GM20431 (cell line): ENCODE results near the gene HECTD4.

Source experiments
- in situ Hi-C: fragments of 300-500 bp; cut with MseI, MboI; formaldehyde crosslinking; loops from one replicate; pipeline ENCODE4 v1.15.0; 2020; ENCODE audit warnings: low sequenced_read_pairs; ENCODE audit not compliant: unreplicated experiment

The HECTD4 gene

DNA sequence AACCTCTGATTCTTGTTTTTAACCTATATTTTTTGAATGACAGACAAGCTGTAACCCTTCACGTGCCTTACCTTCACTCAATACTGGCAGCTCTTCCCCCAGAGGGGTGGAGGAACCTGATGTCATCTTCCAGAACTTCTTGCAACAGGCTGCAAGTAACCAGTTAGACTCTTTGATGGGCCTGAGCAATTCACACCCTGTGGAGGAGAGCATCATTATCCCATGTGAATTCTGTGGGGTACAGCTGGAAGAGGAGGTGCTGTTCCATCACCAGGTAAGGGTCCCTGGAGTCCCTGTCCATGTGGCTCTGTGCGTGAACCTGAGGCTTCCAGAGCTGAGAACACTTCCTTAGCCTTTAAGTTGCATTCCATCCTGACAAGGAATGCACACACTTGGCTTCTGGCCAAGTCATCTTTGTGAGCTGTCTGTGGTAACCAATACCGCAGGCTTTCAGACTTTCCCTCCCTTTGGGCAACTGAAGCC lies 234.2 kb downstream of the HECTD4 start:
- in situ Hi-C loops = no loop called here

DNA sequence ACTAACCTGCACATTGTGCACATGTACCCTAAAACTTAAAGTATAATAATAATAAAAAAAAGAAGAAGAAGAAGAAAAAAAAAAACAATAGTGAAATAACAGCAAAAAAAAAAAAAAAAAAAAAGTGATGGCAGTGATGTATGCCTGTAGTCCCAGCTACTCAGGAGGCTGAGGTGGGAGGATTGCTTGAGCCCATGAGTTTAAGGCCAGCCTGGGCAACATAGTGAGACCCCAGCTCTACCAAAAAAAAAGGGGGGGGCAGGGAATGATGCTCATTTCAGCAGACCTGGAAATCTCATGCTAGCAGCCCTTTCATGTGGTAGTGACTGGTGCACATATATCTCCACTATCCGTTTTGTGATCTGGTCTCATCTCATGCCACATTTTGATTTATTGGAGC lies 236.1 kb downstream of the HECTD4 start:
- in situ Hi-C loops = no loop called here

DNA sequence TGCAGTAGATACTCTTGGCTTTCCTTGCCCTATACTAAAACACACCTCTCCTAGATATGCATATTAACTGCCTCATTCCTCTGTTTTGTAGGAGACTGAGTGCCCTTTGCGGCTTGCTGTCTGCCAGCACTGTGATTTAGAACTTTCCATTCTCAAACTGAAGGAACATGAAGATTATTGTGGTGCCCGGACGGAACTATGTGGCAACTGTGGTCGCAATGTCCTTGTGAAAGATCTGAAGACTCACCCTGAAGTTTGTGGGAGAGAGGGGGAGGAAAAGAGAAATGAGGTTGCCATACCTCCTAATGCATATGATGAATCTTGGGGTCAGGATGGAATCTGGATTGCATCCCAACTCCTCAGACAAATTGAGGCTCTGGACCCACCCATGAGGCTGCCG lies 241.5 kb downstream of the HECTD4 start:
- in situ Hi-C loops = no loop called here

DNA sequence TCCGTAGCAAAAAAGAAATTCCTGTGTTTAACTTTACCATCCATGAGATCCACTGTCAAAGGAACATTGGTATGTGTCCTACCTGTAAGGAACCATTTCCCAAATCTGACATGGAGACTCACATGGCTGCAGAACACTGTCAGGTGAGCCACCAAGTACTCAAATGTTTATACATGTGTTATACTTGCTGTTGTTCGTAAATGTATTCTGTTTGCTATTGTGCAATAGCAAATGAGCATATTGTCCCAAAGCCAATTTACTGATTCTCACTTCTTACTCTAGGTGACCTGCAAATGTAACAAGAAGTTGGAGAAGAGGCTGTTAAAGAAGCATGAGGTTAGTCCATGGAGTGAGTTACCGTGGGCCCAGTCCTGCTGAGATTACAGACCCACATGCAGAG lies 247.5 kb downstream of the HECTD4 start:
- in situ Hi-C loops = no loop called here

DNA sequence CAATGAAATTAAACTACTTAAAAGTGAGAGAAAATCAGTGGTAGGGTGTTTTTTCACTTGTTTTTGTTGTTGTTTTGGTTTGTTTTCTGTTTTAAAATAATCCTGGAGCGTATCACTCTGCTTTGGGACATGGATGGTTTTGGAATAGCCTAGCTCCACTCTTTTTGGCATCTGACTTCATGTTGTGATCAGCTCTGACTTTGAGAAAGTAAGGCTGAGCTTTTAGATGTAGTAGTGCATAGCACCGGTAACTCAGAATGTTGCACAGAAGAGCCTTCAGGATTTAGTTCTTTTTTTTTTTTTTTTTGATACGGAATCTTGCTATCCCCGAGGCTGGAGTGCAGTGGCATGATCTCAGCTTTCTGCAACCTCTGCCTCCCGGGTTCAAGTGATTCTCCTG lies 248.8 kb downstream of the HECTD4 start:
- in situ Hi-C loops = no loop called here

DNA sequence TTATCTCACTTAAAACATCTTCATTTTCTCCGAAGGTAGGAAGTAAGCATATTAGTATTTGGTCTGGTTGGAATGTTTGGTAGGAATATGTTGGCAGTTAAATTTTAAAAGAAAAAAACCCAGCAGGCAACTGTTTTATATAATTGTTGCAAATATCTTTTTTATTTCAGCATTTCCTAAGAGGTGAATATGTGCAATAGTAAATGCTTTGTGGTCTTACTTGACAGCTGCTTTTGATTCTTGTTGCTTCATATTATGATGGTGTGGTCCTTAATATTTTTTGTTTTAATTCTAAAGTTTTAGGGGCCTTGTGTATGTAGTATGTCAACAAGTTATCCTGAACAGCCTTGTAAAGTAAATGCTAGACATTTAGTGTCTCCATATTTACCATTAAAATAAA lies 250.5 kb downstream of the HECTD4 start:
- in situ Hi-C loops = no loop called here

DNA sequence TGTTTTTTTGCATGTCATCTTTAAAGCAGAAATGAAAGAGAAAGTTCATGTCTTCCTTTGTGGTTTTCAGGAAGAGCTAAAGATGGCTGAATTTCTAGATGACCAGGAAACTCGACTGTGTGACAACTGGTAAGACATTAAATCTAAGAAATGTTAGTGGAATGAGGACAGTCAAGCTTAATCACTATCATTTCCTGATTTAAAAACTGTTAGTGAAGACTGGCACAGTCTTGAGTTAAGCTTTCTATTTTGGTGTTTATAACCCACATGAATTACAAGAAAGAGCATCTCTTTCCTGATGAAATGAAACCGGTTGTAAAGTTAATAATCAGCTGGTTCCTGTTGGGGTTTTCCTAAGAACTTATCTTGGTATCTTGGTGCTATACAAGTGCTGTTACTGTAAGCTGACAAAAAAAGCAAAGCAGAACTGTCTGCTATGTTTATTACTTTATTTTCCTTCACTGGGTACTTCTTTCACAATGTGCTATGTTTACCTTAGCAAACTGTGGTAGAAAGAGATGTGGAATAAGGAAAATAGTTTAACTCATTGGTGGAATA lies 251.7 kb downstream of the HECTD4 start:
- in situ Hi-C loops = no loop called here

DNA sequence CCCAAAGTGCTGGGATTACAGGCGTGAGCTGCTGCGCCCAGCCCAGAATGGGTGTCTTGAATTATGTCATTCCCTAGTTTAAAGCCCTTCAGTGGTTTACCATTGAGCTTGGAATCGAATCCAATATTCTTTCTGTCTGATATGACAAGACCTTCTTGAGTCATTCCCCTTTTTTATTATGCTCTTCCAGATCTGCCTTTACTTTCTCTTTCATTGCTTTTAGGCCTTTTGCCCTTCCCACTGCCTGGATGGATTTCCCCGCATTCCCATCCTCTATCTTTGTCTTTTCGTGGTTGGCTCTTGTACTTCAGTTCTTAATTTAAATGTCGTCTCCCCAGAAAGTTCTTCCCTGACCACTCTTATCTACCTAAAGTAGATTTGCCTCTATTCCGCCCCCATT lies 255.3 kb downstream of the HECTD4 start:
- in situ Hi-C loops = no loop called here

DNA sequence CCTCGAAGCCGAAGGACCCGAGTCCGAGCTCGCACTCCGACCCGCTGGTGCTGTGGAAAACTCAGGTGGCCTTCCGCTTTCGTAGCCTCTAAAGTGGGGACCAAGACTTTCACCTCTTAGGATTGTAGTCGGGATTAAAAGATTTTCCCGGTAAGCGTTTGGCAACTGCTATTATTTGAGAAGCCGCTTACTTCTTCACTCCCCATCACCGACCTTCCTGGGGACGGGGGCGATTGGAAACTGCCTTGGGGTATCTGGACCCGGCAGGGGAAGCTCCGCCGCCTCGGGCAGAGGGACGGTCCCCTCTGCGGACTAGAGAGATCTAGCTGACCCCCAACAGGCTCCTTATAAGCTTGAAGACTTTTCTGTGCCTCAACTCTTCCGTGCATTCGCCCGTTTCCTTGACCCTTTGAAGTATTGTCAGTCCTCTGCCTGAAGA lies 256.2 kb downstream of the HECTD4 start:
- in situ Hi-C loops = no loop called here

DNA sequence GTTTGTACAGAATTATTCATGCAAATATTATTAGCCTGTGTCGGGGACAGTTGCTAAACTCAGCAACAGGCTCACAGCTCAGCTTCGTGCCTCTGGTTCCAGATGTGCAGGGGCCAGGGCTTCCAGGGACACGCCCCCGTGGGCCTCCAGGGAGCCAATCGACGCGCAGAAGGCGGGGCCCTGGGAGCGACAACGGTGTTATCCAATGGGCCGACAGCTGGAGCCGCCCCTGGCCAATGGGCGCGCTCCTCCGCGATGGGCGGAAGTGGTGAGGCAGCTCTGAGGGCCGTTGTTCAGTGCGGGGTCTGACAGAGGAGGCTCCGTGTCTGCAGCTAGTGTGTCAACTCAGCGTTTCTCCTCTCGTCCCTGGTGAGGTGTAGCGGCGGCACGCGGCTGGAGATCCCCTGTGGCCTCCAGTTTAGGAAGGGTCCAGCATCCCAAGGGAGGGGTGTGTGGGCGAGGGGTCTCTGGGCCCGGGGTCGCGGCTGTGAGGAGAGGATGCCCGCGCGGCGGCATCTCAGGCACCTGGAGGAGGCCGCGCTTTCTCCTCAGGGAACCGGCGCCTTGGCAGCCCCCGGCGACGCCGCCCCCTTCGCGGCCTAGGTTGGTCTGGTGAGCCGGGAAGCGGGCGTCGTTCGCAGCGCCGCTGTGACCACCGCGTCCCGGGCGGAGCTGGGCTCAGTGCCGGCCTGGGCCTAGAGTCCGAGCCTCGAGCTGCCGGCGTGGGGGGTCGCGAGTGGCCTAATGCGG lies 256.8 kb downstream of the HECTD4 start, which contains the start of gene TRAFD1:
Gene TRAFD1 (plus strand): TSS at position 311 of the 750 bp plus-strand sequence. CDS start 4,963 bp downstream, outside the sequence.
- in situ Hi-C loops = no loop called here

DNA sequence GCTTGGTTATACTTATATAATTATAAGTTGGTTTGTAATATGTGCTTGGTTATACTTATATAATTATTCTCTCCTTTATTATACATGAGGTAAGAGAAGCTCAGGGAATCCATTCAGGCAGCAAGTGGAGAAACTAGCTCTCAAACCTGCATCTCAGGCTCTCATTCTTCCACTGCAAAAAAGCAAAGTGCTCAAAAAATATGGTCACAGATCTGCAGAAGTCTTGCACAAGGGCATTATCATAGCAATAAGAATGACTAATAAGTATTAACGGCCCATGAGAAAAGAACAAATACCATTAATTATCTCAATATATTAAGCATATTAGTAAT lies 257.3 kb downstream of the HECTD4 start:
- in situ Hi-C loops = no loop called here

DNA sequence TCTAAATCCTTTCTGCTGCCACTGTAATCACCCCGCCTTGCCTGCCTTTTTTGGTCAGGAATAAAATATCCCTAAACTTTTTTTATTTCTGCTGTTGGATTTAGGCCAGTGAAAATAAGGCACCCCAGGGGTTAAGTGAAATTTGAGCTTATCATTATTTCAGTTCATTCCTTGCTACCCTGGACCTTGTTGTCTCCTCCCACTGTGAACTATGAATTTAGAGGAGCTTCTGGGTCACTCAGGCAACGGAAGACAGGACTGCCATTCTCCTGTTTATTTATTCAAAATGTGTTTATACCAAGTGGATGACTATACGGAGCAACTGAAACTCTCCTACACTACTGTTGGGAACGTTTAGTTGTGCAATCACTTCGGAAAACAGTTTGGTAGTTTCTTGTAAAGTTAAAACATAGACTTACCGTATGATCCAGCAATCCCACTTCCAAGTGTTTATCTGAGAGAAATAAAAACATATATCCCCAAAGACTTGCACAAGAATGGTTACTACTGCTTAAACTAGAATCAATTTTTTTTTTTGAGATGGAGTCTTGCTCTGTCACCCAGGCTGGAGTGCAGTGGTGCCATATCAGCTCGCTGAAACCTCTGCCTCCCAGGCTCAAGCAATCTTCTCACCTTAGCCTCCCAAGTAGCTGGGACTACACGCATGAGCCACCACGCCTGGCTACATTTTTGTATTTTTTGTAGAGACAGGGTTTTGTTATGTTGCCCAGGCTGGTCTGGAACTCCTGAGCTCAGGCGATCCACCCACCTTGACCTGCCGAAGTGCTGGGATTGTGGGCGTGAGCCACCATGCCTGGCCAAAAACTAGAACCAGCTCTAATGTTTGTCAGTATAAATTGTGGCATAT lies 259.2 kb downstream of the HECTD4 start:
- in situ Hi-C loops = no loop called here

DNA sequence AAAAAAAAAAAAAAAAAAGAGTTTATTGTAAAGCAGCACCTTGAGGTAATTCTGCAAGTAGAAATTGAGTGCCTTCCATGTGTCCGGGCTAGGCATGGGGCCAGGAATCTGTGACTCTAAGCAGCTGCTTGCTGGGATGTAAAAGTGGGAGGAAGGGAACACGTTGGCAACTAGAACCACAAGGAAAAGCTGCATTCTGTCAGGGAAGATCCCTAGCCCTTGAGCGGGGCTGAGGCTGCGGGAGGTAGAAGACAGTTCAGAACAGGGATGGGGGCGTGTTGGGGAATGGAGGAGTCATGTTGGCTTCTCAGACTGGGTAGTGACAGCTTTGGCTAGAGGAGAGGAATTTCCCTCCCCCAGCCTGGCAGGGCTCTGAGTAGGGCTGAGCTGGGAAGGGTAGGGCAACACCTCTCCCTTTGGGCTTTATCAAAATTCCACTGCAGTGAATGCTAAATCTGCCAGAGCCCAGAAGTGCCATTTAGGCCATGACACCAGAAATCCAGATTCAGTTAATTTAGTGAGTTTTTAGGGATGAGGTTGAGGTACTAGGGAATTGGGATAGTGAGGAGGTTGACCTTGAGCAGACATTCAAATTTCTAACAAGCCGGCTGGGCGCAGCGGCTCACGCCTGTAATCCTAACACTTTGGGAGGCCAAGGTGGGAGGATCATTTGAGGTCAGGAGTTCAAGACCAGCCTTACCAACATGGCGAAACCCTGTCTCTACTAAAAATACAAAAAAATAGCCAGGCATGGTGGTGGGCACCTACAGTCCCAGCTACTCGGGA lies 260.3 kb downstream of the HECTD4 start:
- in situ Hi-C loops = no loop called here

DNA sequence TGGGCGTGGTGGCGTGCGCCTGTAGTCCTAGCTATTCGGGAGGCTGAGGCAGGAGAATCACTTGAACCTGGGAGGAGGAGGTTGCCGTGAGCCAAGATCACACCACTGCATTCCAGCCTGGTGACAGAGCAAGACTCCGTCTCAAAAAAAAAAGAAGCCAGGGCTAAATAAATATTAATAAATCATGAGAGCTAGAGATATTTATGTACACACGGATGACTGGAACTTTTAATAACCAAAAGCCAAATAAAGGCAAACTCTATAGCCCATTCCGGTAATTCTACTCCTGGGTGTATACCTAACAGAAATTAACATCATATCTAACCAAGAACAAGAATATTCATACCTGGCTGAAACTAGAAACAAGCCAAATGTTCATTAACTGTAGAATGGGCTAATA lies 264.5 kb downstream of the HECTD4 start:
- in situ Hi-C loops = no loop called here

DNA sequence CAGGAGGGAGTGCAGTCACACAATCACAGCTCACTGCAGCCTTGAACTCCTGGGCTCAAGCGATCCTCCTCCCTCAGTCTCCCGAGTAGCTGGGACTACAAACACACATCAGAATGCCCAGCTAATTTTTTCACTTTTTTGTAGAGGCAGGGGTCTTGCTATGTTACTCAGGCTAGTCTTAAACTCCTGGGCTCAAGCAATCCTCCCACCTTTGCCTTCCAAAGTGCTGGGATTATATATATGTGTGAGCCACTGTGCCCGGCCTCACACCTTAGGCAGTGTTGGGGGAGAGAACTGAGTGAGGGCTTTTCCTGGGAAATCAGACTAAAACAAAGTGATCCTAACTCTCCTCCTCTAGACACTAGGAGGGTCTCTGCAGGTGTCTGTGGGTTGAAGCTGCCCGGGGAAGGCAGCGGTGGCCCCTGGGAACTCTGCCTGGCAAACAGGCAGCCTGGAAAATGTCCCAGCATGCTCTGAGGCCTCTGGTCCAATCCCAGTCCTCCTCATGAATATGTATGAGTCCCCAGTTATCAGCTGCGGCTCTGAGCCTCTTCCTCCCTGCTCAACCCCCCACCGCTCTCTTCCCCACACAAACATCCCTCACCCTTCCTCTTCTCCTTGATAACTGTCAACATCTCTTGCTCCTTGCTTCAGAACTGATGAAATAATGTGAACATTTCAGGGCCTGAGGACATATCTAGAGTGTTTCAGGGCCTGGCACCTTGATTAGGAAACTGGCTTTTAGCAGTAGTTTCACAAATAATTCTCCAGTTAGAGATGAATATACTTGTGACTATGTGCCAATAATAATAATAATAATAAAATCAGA lies 265.8 kb downstream of the HECTD4 start:
- in situ Hi-C loops = no loop called here

DNA sequence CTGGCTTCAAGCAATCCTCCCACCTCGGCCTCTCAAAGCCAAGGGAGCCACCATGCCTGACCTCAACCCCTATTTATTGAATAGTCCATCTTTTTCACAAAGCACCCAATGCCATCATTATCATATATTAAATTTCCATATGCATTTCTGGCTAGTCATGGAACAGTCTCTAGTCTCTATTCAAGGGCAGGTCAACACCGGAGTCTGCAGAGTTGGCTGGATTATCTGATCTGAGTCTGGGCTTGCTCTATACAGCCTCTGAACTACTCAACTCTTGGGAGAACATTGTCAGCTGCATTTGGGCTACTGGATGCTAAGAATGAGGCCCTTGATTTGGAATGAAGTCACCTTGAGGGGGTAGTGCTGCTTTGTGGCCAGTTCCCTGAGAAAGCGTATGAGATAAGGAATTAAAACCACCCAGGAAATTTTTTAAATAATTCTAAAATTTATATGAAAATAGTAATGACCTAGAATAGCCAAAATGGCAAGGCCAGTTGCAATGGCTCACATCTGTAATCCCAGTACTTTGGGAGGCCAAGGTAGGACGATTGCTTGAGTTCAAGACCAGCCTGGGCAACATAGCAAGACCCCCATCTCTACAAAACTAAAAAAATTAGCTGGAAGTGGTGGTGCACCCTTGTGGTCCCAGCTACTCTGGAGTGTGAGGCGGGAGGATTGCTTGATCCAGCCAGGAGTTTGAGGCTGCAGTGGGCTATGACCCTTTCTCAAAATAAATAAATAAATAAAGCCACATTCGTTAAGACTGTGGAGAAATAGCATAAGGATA lies 266.8 kb downstream of the HECTD4 start:
- in situ Hi-C loops = no loop called here

DNA sequence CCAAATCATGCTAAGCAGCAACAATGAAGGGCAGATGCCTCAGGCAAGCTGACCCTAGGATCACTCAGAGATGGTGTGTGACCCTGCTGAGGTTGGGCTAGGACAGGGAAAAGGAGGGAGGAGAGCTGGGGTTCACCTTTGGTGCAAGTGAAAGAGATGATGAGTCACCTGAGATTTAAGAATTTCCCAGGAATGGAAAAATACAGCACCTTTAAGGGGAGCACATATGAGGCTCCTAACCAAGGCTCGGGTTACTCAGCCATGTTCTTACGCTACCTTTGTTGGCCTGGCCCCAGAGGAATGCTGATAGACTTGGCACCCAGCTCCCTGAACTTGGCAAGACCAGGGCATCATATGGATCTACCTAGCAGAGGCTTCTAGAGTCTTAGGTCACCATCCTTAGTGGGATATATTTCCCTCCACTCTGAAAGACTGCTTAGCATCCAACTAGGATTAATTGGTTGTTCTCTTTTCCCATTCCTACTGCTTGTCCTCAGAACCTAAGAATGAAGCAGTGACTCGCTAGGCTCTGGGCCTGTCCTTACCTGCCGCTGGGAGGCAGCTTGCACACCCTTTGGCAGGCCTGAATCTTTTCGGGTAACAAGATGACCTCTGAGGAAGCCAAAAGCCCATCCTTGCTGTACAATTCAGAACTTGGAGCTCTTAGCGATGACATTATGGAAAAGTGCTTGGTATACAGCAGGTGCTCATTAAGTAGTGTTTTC lies 269.7 kb downstream of the HECTD4 start:
- in situ Hi-C loops = no loop called here

DNA sequence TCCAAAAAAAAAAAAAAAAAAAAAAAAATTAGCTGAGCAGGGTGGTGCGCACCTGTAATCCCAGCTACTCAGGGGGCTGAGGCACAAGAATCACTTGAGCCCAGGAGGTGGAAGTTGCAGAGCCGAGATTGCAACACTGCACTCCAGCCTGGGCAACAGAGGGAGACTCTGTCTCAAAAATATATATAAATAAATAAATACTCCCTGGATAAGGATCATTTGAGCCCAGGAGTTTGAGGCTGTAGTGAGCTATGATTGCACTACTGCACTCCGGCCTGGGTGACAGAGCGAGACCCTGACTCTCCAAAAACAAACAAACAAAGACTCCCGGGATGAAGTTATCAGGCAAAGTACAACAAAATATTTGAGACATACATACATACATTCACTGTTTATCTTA lies 270.3 kb downstream of the HECTD4 start:
- in situ Hi-C loops = no loop called here
